Measurements from ENCODE around the gene MTURN. TPM values are rescaled to one million over a fixed set of nuclear protein-coding genes. Genes with fewer than 3 reads are reported as not detected.
A peak's percentile ranks its signal among the peaks of the same experiment; 100 is the strongest.

The MTURN gene
- total and polyA plus RNA-seq, 5 donors from 2014 or later: 5.2 to 31.1 (median 6.2) TPM

GRCh38 chr7:30150711-30151110 lies 15.9 kb downstream of the MTURN start:
- ATAC-seq (ENCODE audit: low read depth in 2 of 2) (no peak), DNase-seq (no peak)
- Histone ChIP-seq H3K27ac (ENCODE audit: insufficient read depth, low read length, poor library complexity, severe bottlenecking) (no peak overlapping the region), H3K27me3 (ENCODE audit: control insufficient read depth, insufficient read depth, low read length) (no peaks in the 10 kb centered on the region), H3K4me3 (ENCODE audit: low read depth, low read length) (no peak overlapping the region), H3K9me3 (ENCODE audit: control insufficient read depth in 2 of 2, low read length in 2 of 2) (no peaks in the 10 kb centered on the region), H3K36me3 (ENCODE audit: control insufficient read depth, insufficient read depth, low read length) (peaks cover 4% of the 10 kb centered on the region), H3K4me1 (ENCODE audit: control insufficient read depth, insufficient read depth, low read length, poor library complexity, severe bottlenecking) (peaks cover 7% of the 10 kb centered on the region)
- H3K36me3 Mint-ChIP-seq: peaks cover 17% of the 10 kb centered on the region
- peaks cover 0 to 1% (median 0%) of the 10 kb centered on the region in 7 donors for H3K9me3 Mint-ChIP-seq
- H3K27ac Mint-ChIP-seq: no peak overlapping the region
- H3K27me3 Mint-ChIP-seq: no peaks in the 10 kb centered on the region
- H3K4me3 Mint-ChIP-seq: no peak overlapping the region
- peaks cover 0 to 10% (median 3%) of the 10 kb centered on the region in 4 donors for H3K4me1 Mint-ChIP-seq

- H3K4me3 Mint-ChIP-seq: no peak overlapping the region
Measured at GRCh38 chr7:30154111-30154587, 19.4 kb downstream of the MTURN start.

GRCh38 chr7:30155481-30155880 lies 20.7 kb downstream of the MTURN start:
- ATAC-seq (ENCODE audit: low read depth in 2 of 2): no peak

More at GRCh38 chr7:30154111-30154587, 19.4 kb downstream of the MTURN start:
- Histone ChIP-seq H3K27ac (ENCODE audit: insufficient read depth, low read length, poor library complexity, severe bottlenecking) (no peak overlapping the region), H3K4me1 (ENCODE audit: control insufficient read depth, insufficient read depth, low read length, poor library complexity, severe bottlenecking) (peaks cover 8% of the 10 kb centered on the region), H3K36me3 (ENCODE audit: control insufficient read depth, insufficient read depth, low read length) (peaks cover 4% of the 10 kb centered on the region), H3K27me3 (ENCODE audit: control insufficient read depth, insufficient read depth, low read length) (no peaks in the 10 kb centered on the region), H3K4me3 (ENCODE audit: low read depth, low read length) (no peak overlapping the region), H3K9me3 (ENCODE audit: control insufficient read depth in 2 of 2, low read length in 2 of 2) (no peaks in the 10 kb centered on the region)
- ATAC-seq (ENCODE audit: low read depth in 2 of 2) (no peak), DNase-seq (no peak)
- no peaks in the 10 kb centered on the region for H3K27me3 Mint-ChIP-seq
- H3K4me1 Mint-ChIP-seq: peaks cover 0 to 27% (median 7%) of the 10 kb centered on the region in 4 donors
- H3K36me3 Mint-ChIP-seq: peaks cover 17% of the 10 kb centered on the region
- peaks cover 0 to 1% (median 0%) of the 10 kb centered on the region in 7 donors for H3K9me3 Mint-ChIP-seq
- H3K27ac Mint-ChIP-seq: no peak overlapping the region

GRCh38 chr7:30157204-30157603 lies 22.4 kb downstream of the MTURN start:
- Histone ChIP-seq H3K36me3 (ENCODE audit: control insufficient read depth, insufficient read depth, low read length) (no peaks in the 10 kb centered on the region), H3K4me1 (ENCODE audit: control insufficient read depth, insufficient read depth, low read length, poor library complexity, severe bottlenecking) (peaks cover 7% of the 10 kb centered on the region), H3K4me3 (ENCODE audit: low read depth, low read length) (no peak overlapping the region), H3K27ac (ENCODE audit: insufficient read depth, low read length, poor library complexity, severe bottlenecking) (no peak overlapping the region), H3K27me3 (ENCODE audit: control insufficient read depth, insufficient read depth, low read length) (no peaks in the 10 kb centered on the region), H3K9me3 (ENCODE audit: control insufficient read depth in 2 of 2, low read length in 2 of 2) (no peaks in the 10 kb centered on the region)
- Mint-ChIP-seq H3K4me3 (peak overlapping the region in 3 of 4 donors; percentile 17 to 51 (median 19)), H3K4me1 (peaks cover 5 to 48% (median 18%) of the 10 kb centered on the region in 4 donors), H3K9me3 (peaks cover 0 to 1% (median 0%) of the 10 kb centered on the region in 7 donors), H3K36me3 (peaks cover 8% of the 10 kb centered on the region), H3K27ac (peak overlapping the region; percentile 32 to 83 (median 47)), H3K27me3 (no peaks in the 10 kb centered on the region)
- ATAC-seq (ENCODE audit: low read depth in 2 of 2) (peak; percentile 58 to 67), DNase-seq (peak in 2 of 3 donors; percentile 40 to 62)

More at GRCh38 chr7:30155481-30155880, 20.7 kb downstream of the MTURN start:
- H3K4me3 ChIP-seq (ENCODE audit: low read depth, low read length): no peak overlapping the region
- H3K9me3 ChIP-seq (ENCODE audit: control insufficient read depth in 2 of 2, low read length in 2 of 2): no peaks in the 10 kb centered on the region
- no peaks in the 10 kb centered on the region for H3K27me3 Mint-ChIP-seq
- H3K36me3 ChIP-seq (ENCODE audit: control insufficient read depth, insufficient read depth, low read length): peaks cover 4% of the 10 kb centered on the region
- peak overlapping the region in 1 of 4 donors; percentile 42 for H3K4me3 Mint-ChIP-seq
- H3K9me3 Mint-ChIP-seq: peaks cover 0 to 1% (median 0%) of the 10 kb centered on the region in 7 donors
- peaks cover 7% of the 10 kb centered on the region for H3K4me1 ChIP-seq (ENCODE audit: control insufficient read depth, insufficient read depth, low read length, poor library complexity, severe bottlenecking)
- H3K4me1 Mint-ChIP-seq: peaks cover 5 to 37% (median 11%) of the 10 kb centered on the region in 4 donors
- no peak overlapping the region for H3K27ac ChIP-seq (ENCODE audit: insufficient read depth, low read length, poor library complexity, severe bottlenecking)
- DNase-seq: no peak
- H3K36me3 Mint-ChIP-seq: peaks cover 17% of the 10 kb centered on the region
- H3K27me3 ChIP-seq (ENCODE audit: control insufficient read depth, insufficient read depth, low read length): no peaks in the 10 kb centered on the region
- peak overlapping the region in 2 of 3 donors; percentile 32 to 37 for H3K27ac Mint-ChIP-seq

DNA sequence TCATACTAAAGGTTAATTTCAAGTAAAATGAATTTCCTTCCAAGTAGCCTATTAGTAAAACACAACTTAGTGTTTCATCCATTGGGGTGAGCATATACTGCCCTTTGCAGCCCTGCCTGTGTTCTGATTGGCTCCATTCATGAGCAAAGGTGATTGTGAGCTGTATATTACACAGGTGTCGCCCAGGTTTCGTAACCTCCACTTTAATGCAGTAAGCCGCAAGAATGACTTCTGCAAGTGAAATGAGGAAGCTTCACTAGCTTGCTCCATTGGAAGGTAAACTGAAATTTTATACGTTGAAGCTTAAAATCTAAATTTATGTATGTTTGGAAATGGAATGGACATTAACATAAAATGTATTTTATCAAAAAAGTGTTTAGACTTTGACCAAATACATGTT lies 24.4 kb downstream of the MTURN start:
- no peak overlapping the region for H3K27ac ChIP-seq (ENCODE audit: insufficient read depth, low read length, poor library complexity, severe bottlenecking)
- Mint-ChIP-seq H3K4me3 (no peak overlapping the region), H3K9me3 (peaks cover 0 to 1% (median 0%) of the 10 kb centered on the region in 7 donors), H3K27me3 (no peaks in the 10 kb centered on the region), H3K36me3 (peaks cover 3% of the 10 kb centered on the region), H3K27ac (peak overlapping the region in 2 of 3 donors; percentile 2 to 28), H3K4me1 (peaks cover 15 to 66% (median 31%) of the 10 kb centered on the region in 4 donors)
- no peak for DNase-seq
- H3K4me1 ChIP-seq (ENCODE audit: control insufficient read depth, insufficient read depth, low read length, poor library complexity, severe bottlenecking): peaks cover 23% of the 10 kb centered on the region
- ATAC-seq (ENCODE audit: low read depth in 2 of 2): no peak
- H3K9me3 ChIP-seq (ENCODE audit: control insufficient read depth in 2 of 2, low read length in 2 of 2): no peaks in the 10 kb centered on the region
- no peaks in the 10 kb centered on the region for H3K27me3 ChIP-seq (ENCODE audit: control insufficient read depth, insufficient read depth, low read length)
- H3K36me3 ChIP-seq (ENCODE audit: control insufficient read depth, insufficient read depth, low read length): no peaks in the 10 kb centered on the region
- no peak overlapping the region for H3K4me3 ChIP-seq (ENCODE audit: low read depth, low read length)

DNA sequence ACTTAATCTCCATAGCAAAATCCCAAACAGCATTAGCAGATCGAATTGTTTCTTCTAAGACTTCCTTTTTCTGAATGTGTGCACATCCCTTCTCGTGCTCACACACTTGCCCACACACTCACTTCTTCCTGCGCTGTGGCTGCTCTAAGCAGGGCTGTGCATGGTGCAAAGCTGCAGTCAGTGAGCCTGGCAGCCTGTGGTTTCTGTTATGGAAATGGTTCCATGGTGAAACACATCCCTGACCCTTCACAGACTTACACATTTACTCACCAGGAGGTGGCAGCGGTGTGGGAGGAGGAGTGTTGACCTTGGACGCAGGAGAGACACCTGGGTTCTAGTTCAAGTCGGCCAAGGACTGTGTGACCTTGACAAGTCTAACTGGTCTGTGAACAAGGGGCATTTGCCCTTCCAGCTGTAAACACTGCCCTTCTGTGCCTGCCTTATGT lies 24.9 kb downstream of the MTURN start:
- H3K36me3 ChIP-seq (ENCODE audit: control insufficient read depth, insufficient read depth, low read length): no peaks in the 10 kb centered on the region
- peaks cover 15 to 72% (median 36%) of the 10 kb centered on the region in 4 donors for H3K4me1 Mint-ChIP-seq
- no peaks in the 10 kb centered on the region for H3K27me3 ChIP-seq (ENCODE audit: control insufficient read depth, insufficient read depth, low read length)
- H3K27ac ChIP-seq (ENCODE audit: insufficient read depth, low read length, poor library complexity, severe bottlenecking): no peak overlapping the region
- H3K27me3 Mint-ChIP-seq: no peaks in the 10 kb centered on the region
- no peak overlapping the region for H3K4me3 ChIP-seq (ENCODE audit: low read depth, low read length)
- no peaks in the 10 kb centered on the region for H3K9me3 ChIP-seq (ENCODE audit: control insufficient read depth in 2 of 2, low read length in 2 of 2)
- peaks cover 3% of the 10 kb centered on the region for H3K36me3 Mint-ChIP-seq
- H3K4me3 Mint-ChIP-seq: no peak overlapping the region
- peak overlapping the region; percentile 2 to 35 (median 28) for H3K27ac Mint-ChIP-seq
- ATAC-seq (ENCODE audit: low read depth in 2 of 2): peak in 1 of 2 donors; percentile 29
- H3K4me1 ChIP-seq (ENCODE audit: control insufficient read depth, insufficient read depth, low read length, poor library complexity, severe bottlenecking): peaks cover 23% of the 10 kb centered on the region
- H3K9me3 Mint-ChIP-seq: peaks cover 0 to 1% (median 0%) of the 10 kb centered on the region in 7 donors
- peak in 1 of 3 donors; percentile 32 for DNase-seq

DNA sequence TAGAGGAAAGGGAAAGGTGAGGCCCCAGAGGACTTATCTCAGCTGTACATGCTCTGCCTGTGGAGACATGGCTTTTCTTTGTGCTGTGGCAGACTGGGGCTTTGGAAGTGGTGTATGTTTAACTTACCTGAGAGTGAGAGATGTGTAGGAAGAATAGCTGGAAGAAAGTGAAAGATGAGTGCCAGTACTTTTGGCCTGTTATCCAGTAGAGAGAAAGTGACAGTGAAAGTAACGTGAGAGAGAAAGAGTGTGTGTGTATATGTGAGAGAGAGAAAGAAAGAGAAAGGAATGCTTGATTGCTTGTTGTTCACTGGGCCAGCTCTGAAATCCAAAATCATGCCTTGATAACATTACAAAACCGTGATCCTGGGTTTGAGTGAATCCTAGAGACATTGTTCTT lies 25.5 kb downstream of the MTURN start:
- H3K4me3 ChIP-seq (ENCODE audit: low read depth, low read length): no peak overlapping the region
- DNase-seq (no peak), ATAC-seq (ENCODE audit: low read depth in 2 of 2) (no peak)
- H3K4me3 Mint-ChIP-seq: peak overlapping the region in 1 of 4 donors; percentile 52
- H3K4me1 Mint-ChIP-seq: peaks cover 15 to 72% (median 36%) of the 10 kb centered on the region in 4 donors
- H3K27me3 ChIP-seq (ENCODE audit: control insufficient read depth, insufficient read depth, low read length): no peaks in the 10 kb centered on the region
- peaks cover 0 to 1% (median 0%) of the 10 kb centered on the region in 7 donors for H3K9me3 Mint-ChIP-seq
- no peaks in the 10 kb centered on the region for H3K9me3 ChIP-seq (ENCODE audit: control insufficient read depth in 2 of 2, low read length in 2 of 2)
- no peaks in the 10 kb centered on the region for H3K36me3 ChIP-seq (ENCODE audit: control insufficient read depth, insufficient read depth, low read length)
- H3K4me1 ChIP-seq (ENCODE audit: control insufficient read depth, insufficient read depth, low read length, poor library complexity, severe bottlenecking): peaks cover 23% of the 10 kb centered on the region
- peak overlapping the region; percentile 0 to 35 (median 2) for H3K27ac Mint-ChIP-seq
- H3K27ac ChIP-seq (ENCODE audit: insufficient read depth, low read length, poor library complexity, severe bottlenecking): no peak overlapping the region
- no peaks in the 10 kb centered on the region for H3K27me3 Mint-ChIP-seq
- H3K36me3 Mint-ChIP-seq: peaks cover 3% of the 10 kb centered on the region

DNA sequence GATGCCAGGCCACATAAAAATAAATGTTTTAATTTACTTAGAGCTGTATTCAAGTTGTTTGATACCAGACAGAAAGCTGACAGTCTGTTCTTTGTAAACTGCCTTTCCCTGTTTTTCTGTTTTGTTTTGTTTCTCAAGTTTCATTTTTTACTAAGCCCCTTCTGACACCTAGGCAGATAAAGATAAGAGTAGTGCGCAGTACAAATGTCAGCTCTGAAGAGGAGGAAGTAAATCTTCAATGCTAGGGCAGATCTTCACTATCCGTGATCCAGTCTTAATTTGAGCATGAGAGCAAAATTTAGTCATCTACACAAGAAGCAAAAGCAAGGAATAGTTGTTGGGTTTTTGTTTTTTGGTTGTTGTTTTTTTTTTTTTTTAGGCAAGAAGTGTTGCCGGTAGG lies 27.3 kb downstream of the MTURN start:
- Mint-ChIP-seq H3K4me3 (peak overlapping the region; percentile 60 to 89 (median 80)), H3K9me3 (no peaks in the 10 kb centered on the region), H3K36me3 (peaks cover 6% of the 10 kb centered on the region), H3K27me3 (no peaks in the 10 kb centered on the region), H3K4me1 (peaks cover 15 to 61% (median 32%) of the 10 kb centered on the region in 4 donors), H3K27ac (peak overlapping the region; percentile 80 to 91 (median 87))
- Histone ChIP-seq H3K4me3 (ENCODE audit: low read depth, low read length) (peak overlapping the region; percentile 67), H3K27ac (ENCODE audit: insufficient read depth, low read length, poor library complexity, severe bottlenecking) (no peak overlapping the region), H3K27me3 (ENCODE audit: control insufficient read depth, insufficient read depth, low read length) (no peaks in the 10 kb centered on the region), H3K9me3 (ENCODE audit: control insufficient read depth in 2 of 2, low read length in 2 of 2) (no peaks in the 10 kb centered on the region), H3K4me1 (ENCODE audit: control insufficient read depth, insufficient read depth, low read length, poor library complexity, severe bottlenecking) (peaks cover 19% of the 10 kb centered on the region), H3K36me3 (ENCODE audit: control insufficient read depth, insufficient read depth, low read length) (no peaks in the 10 kb centered on the region)
- ATAC-seq (ENCODE audit: low read depth in 2 of 2) (no peak), DNase-seq (peak in 1 of 3 donors; percentile 21)
